Stromal cell of bone marrow (primary cell): ENCODE data around the gene RHOJ.

Source experiments
- DNase-seq: peaks from one replicate; pipeline ENCODE4 v3.0.0-alpha.2; 2012; ENCODE audit warnings: low read depth

The RHOJ gene

DNA sequence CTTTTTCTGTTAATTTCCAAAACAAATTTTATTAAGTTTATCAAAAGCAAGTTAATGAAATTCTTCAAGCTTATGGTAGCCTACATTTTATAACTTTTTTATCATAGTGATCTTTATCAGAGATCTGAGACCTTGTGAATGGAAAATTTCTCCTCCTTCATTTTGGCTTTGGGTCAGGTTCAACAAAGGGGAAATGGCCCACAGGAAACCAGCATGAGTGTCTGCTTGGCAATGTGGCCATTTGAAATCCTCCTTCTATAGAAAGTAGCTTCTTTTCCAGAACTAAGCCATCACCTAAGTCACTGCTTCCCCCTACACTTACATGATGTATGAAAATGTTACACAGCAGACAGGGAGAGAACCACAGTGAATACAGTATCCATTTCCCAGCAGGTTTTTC lies 1.6 kb downstream of the RHOJ start:
- DNase-seq: no peak

DNA sequence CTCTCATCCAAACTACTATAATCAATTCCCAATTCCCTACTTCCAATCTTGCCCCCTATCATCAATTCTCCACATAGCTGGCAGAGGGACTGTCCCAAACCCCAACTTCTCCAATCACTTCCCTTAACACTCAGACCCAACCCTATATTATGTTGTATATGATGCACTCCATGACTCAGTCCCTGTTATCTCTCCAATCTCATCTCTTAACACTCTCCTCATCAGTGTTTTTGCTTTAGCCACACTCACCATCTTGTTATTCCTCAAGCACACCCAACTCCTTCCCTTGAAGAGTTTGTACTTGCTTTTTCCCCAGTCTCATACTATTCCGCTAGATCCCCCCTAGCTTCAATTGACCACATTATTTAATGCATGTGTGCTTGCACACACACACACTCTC lies 4.9 kb downstream of the RHOJ start:
- no peak for DNase-seq

DNA sequence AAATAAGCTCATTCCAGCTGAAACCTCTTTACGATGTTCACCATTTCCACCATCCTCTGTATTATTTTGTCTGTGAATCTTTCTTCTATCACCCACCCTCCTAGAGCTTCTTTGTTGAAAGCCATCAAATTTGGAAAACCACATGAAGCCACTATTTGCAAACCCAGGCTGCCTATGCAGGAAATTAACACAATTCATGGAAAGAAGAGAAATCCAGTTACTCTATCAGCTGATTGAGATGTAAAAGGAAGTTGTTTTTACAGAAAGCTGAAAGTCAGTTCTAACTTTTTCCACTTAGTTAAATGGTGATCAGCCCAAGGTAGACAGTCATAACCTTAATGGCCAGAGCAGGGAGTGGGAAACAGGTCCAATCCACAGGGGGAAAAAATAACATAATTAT lies 6.6 kb downstream of the RHOJ start:
- no peak for DNase-seq

DNA sequence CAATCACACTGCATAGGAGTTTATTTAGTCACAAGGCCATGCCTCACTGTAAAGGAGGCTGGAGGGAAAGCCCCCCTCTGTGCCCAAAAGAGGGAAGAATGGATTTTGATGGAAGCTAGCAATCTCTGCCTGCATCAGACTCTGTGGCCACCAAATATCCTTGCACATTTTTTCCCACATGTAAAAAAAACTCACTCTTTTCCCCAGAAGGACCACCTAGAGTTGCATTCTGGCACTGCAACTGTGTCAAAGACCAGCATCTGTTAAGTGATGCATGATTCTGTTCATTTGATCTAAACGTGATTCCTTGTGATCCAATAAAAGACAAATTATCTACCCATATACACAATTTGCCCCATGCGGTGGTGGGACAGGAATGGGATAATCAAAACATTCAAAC lies 8.0 kb downstream of the RHOJ start:
- no peak for DNase-seq

DNA sequence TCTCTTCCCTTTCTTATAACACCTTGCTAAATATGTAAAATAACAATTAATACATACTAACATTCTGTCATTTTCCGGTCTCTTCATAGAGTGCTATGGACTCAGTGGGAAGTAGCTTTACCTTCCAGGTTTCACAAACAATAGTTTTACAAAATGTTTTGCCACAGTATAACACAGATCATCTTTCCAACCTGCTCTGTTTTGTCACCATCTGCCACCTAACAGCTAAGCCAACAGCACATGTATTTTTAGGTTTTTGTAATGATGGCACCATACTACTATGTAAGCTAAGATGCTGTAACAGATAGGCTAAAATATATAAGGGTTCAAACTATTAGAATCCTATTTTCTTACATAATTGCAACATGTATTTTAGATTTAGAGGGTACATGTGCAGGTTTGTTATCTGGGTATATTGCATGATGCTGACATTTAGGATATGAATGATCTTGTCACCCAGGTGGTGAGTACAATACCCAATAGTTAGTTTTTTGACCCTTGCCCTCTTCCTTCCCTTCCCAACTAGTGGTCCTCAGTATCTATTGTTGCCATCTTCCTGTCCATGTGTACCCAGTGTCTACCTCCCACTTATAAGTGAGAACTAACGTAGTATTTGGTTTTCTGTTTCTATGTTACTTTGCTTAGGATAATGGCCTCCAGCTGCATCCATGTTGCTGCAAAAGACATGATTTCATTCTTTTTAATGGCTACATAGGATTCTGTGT lies 8.7 kb downstream of the RHOJ start:
- no peak for DNase-seq

DNA sequence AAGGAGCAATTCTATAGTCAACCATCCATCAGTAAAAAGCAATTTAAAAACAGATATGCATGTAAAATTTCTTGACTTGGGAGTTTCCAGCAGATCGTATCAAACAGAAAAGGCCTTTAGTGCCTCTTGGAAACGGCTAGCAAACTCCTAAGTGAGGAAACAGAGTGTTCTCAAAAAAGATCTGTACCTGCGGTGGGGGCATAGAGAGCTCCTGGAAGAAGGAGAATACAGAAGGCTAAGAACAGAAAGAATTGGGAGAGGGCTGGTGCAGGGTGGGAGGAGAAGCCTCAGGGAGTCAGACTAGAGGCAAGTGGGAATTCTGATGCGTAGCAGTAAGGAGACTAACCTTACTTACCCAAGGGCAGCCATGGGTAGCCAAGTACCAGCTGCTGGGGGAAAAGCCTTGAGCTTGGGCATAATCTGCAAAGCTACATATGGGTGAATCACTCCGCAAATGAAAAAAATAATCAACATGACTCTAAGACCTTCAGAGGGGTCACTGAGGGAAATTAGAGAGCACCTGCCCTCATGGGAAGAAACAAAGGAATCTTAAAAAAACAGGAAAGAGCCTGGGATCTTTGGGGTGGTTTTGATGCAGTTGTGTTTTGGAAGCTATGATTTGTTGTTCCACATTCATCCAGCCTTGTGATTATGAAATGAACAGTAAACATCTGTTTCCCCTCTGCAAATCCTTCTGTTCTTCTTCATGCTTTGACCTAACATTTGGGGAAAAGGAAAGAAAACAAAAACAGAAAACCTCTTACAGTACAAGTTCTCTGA lies 10.4 kb downstream of the RHOJ start:
- no peak for DNase-seq

DNA sequence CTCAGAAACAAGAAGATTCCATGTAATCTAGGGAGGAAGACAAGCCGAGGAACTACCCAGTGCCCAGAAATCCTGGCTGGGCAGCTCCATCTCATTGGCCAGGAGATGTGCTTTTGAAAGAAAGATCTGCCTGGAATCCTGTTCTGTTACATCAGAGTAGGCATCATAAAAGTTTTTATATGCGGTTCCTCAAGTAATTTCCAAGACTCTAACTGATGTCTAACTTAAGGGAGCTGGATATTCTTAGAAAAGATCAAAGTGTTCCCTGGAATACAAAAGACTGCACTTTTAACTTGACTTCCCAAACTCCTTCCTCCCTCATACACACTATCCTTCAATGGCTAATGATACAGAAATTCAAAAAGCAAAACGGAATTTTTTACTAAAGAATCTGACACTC lies 16.3 kb downstream of the RHOJ start:
- no peak for DNase-seq

DNA sequence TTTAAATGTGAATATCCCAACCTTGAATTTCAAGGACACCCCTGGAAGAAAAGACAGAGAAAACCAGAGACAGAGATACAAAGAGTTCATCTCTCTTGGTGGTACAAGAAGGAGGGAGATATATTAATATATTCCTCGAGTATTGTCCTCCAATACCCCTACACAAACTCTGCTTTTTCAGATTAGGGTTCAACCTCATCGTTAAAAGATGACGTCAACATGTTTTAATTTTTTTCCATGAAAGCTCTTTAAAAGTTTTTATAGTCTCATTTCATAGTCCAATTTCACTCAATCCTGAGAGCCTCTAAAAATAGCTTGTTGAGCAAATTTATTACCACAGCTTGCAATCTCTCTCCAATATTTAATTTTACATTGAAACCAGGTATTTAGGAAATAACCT lies 19.4 kb downstream of the RHOJ start:
- no peak for DNase-seq

DNA sequence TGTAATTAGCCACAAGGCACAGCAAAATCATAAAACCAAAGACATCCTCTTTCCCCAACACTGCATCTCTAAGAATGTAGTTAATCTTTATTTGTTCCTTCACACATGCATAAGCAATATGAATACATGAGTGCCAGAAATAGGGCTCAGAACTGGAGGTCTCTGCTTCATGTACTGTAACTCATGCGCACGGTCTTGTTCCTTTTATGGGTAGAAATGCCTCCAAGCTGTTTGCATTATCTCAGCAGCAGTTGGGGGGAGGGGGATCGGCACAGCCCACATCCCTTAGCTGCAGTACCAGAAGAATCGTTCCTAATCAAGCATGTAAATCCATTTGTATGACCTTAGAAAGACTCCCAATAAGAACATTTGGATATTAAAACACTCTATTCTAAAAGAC lies 20.0 kb downstream of the RHOJ start:
- DNase-seq: no peak

DNA sequence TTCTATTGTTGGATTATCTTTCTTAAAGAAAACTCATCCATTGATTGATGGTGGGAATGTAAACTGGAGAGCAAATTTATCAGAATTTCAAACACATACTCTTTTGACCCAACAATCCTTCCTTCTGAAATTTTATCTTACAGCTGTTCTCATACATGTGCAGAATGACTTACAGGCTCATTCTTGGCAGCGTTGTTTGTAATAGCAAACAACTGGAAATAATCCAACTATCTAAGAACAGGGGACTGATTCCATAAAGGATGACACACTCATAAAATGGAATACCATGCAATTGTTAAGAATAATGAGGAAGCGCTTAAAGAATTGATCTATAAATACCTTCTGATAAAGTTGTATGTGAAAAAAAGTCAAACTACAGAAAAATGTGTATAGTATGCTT lies 24.0 kb downstream of the RHOJ start:
- DNase-seq: no peak

DNA sequence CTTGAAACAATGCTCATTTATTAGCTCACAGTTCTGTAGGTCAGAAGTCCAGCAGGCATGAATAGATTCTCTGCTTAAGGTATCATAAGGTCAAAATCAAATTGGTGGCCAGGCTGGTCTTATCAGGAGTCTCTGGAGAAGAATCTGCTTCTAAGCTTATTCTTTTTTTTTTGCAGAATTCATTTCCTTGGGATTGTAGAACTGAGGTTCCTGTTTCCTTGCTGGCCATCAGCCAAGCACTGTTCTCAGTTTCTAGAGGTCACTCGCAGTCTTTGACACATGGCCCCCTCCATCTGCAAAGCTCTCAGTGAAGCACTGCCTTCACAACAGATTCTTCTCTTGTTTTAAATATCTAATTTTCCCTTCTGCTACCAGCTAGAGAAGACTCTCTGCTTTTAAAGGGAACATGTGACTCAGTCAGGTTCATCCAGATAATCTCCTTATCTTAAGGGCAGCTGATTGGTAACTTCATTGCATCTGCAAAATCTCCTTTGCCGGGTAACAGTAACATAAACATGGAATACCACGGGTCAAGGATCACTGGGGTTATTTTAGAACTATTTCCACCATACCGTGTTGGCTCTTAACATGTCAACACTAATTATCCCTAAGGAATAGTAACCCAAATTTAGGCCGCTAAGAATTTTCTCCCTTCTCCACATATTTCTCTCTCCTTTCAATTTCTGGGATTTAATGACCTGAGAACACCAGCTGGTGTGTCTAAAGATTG lies 25.3 kb downstream of the RHOJ start:
- DNase-seq: no peak

DNA sequence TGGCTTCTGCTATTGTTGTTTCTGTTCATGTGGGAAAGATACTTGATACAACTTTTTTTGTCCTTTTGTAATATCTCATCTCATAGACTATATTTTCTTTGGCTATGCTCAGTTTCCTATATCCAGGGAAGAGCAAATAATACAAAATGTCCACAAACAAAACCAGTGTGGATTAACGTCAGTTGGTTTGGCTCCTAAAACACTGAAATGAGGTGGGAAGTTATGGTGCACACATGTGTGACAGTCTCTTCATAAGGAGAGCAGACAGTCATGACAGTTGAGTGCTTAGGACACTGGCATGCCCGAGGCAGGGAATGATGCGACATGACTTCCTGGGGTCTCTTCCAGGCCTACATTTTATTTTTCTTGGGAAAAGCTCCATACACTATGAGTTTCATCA lies 27.5 kb downstream of the RHOJ start:
- no peak for DNase-seq

DNA sequence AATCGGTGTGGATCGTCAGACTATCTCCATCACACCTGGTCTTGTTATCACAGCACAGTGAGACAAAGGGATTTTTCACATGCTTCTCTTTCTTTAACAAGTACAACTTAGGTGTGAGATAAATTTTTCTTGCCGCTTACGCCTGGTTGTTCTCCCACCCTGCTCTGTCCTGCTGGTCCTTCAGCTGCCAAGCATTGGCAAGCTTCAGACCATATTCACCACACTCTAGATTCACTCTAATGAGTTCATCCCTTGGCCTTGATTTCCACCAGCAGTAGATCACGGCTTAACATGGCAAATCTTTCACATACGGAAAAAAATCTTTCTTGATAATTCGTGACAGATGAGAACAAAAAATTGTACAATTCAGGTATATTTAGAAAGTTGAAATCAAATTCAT lies 33.5 kb downstream of the RHOJ start:
- DNase-seq: no peak

DNA sequence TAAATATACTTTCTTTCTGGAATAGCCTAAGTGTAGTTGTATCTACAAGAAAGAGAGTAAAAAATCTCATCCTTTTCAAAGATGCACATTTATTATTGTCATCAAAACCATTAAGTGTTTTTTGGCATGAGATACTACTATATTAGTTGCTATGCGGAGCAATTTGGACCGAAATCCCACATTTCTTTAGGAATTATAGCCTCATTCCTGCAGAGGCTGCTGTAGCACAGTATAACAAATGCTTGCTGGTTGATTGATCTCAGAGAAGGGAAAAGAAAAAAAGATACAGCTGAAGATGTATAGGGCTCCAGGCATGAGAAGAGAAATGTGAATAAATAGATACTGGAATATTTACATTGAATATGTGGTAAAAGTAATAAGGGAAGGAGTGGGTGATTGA lies 36.0 kb downstream of the RHOJ start:
- no peak for DNase-seq

DNA sequence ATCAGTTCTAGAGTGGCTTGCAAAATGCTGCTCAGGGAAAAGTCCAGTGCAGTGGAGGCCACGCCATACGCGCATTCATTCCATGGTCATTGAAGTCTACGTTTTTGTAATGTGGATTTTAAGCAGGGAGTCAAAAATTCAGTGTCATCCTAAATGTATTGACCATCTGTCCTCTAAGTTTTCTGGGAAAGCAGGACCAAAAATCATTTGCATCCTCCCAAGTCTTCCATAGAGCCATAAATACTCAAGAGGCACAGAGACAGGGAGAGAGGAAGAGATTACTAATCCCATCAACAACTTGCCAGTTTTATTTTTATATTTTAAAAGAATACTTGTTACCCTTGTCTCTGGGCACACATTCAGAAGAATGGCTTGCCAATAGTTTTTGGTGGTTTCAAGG lies 36.9 kb downstream of the RHOJ start:
- no peak for DNase-seq

DNA sequence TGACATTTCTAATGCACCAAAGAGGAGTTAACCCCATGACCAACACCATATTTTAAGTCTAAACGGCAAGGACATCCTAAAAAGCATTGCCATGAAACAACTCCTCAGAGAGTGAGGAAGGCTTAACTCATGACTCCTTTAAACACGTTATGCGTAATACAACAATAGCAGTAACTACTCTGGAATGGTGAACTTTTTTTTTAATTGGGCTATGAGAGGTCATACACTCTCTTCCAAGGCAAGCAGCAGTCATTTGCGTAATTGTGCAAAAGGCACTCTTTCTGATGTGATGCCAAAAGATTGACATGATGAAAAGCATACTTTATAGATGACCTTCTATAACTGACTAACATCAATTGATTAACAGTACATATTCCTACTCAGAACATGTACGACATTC lies 39.4 kb downstream of the RHOJ start:
- no peak for DNase-seq

DNA sequence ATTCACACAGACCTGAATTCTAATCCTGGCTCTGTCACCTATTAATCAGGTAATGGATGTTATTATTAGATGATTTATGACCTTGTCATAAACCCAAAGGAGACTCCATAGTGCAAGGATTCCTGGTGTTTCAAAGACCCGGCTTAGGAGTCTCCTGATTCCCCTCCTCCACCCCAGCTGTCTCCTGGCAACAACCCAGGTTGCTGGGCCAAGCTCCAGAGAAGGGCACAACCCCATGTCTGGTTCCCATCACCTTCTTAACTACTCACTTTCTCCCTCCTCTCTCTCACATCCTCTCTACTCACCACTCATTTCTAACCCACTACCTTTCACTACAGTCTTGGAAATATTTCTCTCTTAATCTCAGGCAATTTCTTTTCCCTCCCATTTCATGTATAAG lies 41.6 kb downstream of the RHOJ start:
- no peak for DNase-seq

DNA sequence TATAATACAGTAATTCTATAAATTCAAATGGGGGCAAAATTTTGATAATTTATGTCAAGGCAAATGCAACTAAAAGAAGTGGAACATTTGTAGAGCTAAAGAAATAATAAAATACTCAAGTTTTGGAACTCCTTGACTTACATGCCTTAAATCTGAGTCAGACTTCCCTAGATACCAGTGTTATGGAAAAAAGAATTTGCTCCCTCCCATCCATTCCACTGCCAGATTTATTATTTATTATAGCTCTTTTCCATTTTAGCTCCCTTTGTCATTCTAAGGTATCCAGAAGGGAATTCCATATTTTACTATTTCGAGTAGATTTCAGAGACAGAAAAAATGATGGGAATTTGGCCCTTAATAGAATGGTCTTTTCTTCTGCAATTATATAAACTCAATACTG lies 44.0 kb downstream of the RHOJ start:
- DNase-seq: peak; percentile 56

DNA sequence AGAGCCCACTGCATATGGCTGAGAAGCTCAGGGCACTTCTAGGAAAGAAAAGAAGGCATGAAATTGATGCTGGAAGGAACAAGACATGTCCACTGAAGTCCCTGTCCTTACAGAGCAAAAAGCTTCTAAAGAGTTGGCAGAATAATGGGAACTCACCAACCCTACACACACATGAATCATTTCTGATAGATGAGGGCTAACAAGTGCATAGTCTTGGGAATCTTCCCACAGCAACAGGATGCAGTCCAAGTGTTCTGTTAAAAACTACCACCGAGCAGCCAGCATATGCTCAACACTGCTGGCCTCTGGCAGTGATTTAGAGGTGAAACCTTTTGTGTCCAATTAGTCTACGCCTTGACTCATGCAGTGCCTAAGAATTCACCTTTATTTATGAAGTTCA lies 44.8 kb downstream of the RHOJ start:
- DNase-seq: peak; percentile 31

DNA sequence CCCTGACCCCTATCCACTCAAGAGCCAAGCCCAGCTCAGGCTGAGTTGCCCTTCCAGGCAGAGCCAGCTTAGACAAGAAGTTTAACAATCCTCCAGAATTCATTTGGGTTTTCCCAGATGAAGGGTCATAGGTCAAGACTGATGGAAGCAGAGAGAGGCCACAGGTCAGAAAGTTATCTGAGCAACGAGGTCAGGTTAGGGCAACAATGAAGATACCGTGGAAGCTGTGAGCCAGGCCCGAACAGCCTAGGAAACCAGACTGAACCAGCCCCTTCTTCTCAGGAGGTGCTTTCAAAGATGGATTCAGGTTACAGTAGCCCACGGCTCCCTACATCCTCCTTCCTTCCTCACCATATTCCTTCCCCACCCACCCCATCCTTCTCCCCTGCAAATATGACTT lies 53.1 kb downstream of the RHOJ start:
- DNase-seq: no peak

DNA sequence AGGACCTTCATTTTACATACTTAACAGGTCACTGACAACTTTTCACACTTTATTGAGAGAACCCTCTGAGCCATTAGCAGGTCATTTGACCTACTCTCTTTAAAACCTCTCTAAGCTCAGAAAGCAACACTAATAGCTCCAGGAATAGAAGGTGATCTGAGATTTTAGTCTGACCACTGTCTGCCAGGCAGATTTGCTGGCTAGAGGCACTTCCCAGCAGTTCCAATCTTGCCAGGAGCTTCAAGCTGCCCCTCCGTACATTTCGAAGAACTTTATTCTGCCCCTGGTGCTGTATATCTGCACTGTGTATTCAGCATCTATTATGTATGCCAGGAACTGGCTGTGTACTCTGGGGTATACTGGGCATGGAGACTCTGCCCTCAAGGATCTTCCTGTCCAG lies 58.2 kb downstream of the RHOJ start:
- no peak for DNase-seq

DNA sequence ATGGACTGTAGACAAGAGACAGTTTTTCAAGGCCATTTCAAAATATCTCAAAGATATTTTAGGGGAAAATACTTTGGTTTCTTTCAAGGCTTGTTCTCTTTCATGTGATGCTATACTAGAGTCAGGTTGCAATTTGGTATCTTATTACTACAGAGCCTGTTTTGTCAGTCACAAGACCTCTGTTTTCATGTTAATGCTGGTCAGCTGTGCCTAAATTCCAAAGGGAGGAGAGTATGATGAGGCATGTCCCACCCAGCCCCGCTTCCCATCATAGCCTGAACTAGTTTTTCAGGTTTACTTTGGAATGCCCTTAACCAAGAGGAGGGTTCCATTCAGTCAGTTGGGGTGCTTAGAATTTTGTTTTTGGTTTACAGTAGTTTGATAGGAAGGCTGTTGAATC lies 61.9 kb downstream of the RHOJ start:
- DNase-seq: no peak

DNA sequence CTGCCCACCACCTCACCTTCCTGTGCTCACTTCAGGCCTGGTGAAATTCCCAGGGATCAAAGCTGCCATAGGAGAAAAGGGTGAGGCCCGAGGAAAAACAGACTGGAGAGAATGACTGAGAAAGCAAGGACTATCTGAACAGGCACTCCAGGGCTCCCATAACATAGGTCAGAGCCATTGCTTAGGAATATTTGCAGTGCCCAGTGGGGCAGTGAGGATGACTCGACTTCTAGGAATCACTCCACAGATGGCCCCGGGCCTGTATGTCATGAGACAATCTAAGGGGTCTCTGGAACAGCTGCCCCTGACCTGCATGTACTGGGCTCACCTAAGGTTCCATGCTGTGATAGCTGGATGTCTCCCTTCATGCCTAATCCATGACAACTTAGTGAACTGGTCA lies 62.9 kb downstream of the RHOJ start:
- no peak for DNase-seq
